Measurements from ENCODE around the gene SZT2.

GRCh38 chr1:43453442-43454269 is 64.0 kb downstream of the SZT2 start, which contains the start of gene HYI:
- no peak for TF ChIP-seq CTCF (IDR thresholded peaks at IDR 0.05; ENCODE audit: low read depth, low read length)
- TF ChIP-seq MAX (IDR thresholded peaks at IDR 0.05; ENCODE audit: low read depth, low read length) = no peak
- TF ChIP-seq POLR2A (IDR thresholded peaks at IDR 0.05; ENCODE audit: extremely low read depth, insufficient read length) = no peak

Measured in NB4 (cell line).